Measurements from ENCODE around the gene FUBP1. TPM values are rescaled to one million over a fixed set of nuclear protein-coding genes. Genes with fewer than 3 reads are reported as not detected.
"Not testable (repeated sequence)": the region's sequence is repeated elsewhere in the genome, so short reads cannot be mapped to it uniquely, and the experiment has no call there.

Gene FUBP1, protein sequence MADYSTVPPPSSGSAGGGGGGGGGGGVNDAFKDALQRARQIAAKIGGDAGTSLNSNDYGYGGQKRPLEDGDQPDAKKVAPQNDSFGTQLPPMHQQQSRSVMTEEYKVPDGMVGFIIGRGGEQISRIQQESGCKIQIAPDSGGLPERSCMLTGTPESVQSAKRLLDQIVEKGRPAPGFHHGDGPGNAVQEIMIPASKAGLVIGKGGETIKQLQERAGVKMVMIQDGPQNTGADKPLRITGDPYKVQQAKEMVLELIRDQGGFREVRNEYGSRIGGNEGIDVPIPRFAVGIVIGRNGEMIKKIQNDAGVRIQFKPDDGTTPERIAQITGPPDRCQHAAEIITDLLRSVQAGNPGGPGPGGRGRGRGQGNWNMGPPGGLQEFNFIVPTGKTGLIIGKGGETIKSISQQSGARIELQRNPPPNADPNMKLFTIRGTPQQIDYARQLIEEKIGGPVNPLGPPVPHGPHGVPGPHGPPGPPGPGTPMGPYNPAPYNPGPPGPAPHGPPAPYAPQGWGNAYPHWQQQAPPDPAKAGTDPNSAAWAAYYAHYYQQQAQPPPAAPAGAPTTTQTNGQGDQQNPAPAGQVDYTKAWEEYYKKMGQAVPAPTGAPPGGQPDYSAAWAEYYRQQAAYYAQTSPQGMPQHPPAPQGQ
- 262 and 269 TPM in 2 replicates for total RNA-seq

DNA sequence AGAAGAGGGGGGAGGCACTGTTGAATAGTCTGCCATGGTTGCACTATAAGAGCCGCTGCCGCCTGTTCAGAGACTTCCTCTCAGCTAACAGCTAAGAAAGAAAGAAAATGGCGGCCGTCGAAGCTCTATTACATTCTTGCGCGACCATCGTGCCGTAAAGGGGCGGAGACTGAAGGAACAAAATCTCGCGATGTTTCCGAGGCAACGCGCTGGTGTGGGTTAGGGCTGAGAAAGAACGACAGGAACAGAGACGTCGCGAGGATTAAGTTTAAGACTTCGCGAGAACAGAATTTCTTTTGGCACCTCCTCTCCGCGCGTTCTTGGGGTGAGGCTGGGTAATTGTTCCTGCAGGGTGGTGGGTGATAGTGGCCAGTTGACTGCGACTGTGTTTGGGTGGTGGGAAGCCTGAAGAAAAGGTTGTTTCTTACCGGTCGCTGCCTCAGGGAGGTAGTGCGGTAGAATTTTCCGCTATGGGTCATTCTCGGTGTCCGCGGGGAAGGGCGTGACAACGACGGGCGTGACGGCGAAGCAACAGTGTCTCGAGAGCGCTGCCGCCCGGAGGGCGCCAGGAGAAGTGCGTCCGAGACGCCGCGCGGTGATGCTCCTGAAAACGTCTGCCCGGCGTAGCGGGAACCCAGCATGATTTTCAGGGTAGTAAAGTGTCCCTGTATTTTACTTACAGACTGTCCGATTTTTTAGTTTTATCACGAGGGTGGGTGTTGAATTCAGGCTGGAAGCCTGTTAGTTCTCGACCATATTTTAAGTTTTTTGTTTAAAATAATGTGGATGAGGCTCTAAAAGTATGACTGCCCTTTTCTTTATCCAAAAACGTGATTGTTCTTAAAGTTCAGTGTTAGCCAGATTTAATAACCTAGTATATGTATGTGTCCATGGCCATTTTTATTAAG is at the start of gene FUBP1:
Gene FUBP1 (minus strand): TSS at position 104 of the 908 bp plus-strand sequence. CDS start 68 bp downstream, at position 36.
- Mint-ChIP-seq H3K4me3 (ENCODE audit: low read depth) (no peak within 1 kb of the TSS), H3K36me3 (ENCODE audit: low read depth) (peaks cover 42% of the 10 kb centered on the region), H3K4me1 (ENCODE audit: low read depth) (peaks cover 43% of the 10 kb centered on the region), H3K27me3 (ENCODE audit: low read depth) (no peaks in the 10 kb centered on the region), H3K9me3 (no peaks in the 10 kb centered on the region), H3K27ac (no peak within 1 kb of the TSS)
- intact Hi-C loops (cut with micrococcal nuclease): loop anchor here (1.0 to 10.0 kb wide), 6 partner anchors 18 to 646 kb away; partner anchors contain the start of genes DNAJB4, IFI44L and USP33
- DNase-seq (ENCODE audit: low spot score): peak; percentile 95

DNA sequence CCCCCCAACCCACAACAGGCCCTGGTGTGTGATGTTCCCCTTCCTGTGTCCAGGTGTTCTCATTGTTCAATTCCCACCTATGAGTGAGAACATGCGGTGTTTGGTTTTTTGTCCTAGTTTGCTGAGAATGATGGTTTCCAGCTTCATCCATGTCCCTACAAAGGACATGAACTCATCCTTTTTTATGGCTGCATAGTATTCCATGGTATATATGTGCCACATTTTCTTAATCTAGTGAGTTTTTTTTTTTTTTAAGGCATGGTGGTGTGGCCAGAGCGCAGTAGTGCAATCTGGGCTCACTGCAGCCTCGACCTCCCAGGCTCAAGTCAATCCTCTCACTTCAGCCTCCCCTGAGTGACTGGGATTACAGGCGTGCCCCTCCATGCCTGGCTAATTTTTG is 42.3 kb upstream of the FUBP1 start:
- H3K4me1 Mint-ChIP-seq (ENCODE audit: low read depth); intact Hi-C loops (cut with micrococcal nuclease); H3K27me3 Mint-ChIP-seq (ENCODE audit: low read depth); H3K27ac Mint-ChIP-seq; H3K36me3 Mint-ChIP-seq (ENCODE audit: low read depth); DNase-seq (ENCODE audit: low spot score); H3K9me3 Mint-ChIP-seq; H3K4me3 Mint-ChIP-seq (ENCODE audit: low read depth): not testable (repeated sequence)

DNA sequence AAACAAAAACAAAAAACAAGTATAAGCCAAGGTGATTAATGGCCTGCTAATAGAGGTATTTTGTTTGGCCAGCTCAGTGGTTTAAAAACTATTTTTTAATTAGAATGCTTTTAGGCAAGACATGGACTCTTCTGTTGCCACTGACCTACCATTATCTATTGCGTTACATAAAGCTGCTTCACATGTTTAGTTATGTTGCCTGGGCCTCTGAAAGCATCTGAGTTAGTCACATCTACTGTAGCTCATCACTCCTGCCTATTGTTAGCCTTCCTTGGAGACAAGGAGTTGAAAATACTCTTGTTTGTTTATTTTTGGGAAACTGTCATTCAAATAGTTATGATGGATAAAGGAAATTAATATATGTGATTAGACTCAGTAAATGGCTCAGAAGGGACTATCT is 40.2 kb upstream of the FUBP1 start:
- DNase-seq (ENCODE audit: low spot score): no peak
- Mint-ChIP-seq H3K4me3 (ENCODE audit: low read depth) (no peak overlapping the region), H3K36me3 (ENCODE audit: low read depth) (peaks cover 13% of the 10 kb centered on the region), H3K9me3 (no peaks in the 10 kb centered on the region), H3K27me3 (ENCODE audit: low read depth) (no peaks in the 10 kb centered on the region), H3K4me1 (ENCODE audit: low read depth) (no peaks in the 10 kb centered on the region), H3K27ac (no peak overlapping the region)
- intact Hi-C loops (cut with micrococcal nuclease): no loop called here

DNA sequence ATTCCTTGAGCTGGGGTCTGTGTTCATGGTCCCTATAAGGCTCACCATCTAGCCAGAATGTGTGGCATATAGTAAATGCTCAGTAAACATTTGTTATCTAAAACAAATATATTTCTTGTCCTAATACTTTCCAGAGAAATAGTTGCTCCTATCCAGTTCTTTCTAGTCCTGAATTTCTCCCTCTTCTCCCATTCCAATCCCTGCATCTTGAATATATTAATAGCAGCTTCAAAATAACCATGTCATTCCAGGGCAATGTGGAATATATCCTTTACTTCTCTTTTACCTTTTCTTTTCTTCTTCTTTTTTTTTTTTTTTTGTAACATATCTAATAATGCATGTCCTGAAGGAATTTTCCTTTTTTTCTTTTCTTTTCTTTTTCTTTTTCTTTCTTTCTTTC is 36.3 kb upstream of the FUBP1 start:
- no peak for DNase-seq (ENCODE audit: low spot score)
- Mint-ChIP-seq H3K27me3 (ENCODE audit: low read depth) (no peaks in the 10 kb centered on the region), H3K4me3 (ENCODE audit: low read depth) (no peak overlapping the region), H3K9me3 (no peaks in the 10 kb centered on the region), H3K4me1 (ENCODE audit: low read depth) (peaks cover 2% of the 10 kb centered on the region), H3K36me3 (ENCODE audit: low read depth) (peaks cover 19% of the 10 kb centered on the region), H3K27ac (no peak overlapping the region)
- intact Hi-C loops (cut with micrococcal nuclease): no loop called here

DNA sequence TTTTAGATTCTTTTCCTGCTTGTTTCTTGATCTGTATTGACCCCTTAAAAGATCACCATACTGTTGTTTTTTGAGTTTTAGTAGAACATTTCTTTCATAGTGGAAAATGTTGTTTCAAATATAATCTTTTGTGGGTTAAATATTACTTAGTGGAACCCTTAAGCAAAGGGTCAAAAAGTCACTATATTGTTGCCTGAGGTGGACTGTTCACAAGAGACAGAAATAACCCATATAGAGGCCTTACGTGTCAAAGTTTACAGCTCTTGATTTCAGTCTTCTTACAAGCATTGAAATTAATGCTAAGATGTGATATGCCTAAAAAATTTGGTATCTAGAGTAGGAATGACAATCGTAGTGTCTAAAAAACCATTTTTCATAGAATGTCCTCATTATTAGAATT is 32.2 kb upstream of the FUBP1 start:
- DNase-seq (ENCODE audit: low spot score): no peak
- Mint-ChIP-seq H3K27ac (no peak overlapping the region), H3K27me3 (ENCODE audit: low read depth) (no peaks in the 10 kb centered on the region), H3K4me3 (ENCODE audit: low read depth) (no peak overlapping the region), H3K4me1 (ENCODE audit: low read depth) (peaks cover 22% of the 10 kb centered on the region), H3K9me3 (no peaks in the 10 kb centered on the region), H3K36me3 (ENCODE audit: low read depth) (peaks cover 15% of the 10 kb centered on the region)
- intact Hi-C loops (cut with micrococcal nuclease): no loop called here

DNA sequence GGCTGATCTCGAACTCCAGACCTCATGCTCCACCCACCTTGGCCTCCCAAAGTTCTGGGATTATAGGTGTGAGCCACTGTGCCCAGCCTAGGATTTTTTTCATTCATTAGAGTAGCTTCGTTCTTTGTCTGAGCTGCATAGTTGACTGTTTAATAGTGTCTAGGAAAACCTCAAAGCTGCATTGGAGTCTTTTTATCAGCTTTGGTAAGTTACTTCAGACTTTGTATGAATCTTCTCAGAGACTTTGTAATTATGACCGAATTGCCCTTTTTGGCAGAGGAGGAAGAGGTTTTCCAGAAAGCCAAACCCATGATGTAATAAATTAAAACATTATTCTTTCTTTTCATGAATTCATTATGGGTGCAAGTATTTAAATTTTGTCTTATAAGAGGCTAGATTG is 31.0 kb upstream of the FUBP1 start:
- Mint-ChIP-seq H3K4me1 (ENCODE audit: low read depth) (peaks cover 26% of the 10 kb centered on the region), H3K27ac (no peak overlapping the region), H3K4me3 (ENCODE audit: low read depth) (no peak overlapping the region), H3K9me3 (no peaks in the 10 kb centered on the region), H3K27me3 (ENCODE audit: low read depth) (no peaks in the 10 kb centered on the region), H3K36me3 (ENCODE audit: low read depth) (peaks cover 11% of the 10 kb centered on the region)
- intact Hi-C loops (cut with micrococcal nuclease): loop anchor here (10.0 kb wide), 1 partner anchor 615 kb away; the partner anchor contains the start of gene IFI44L
- no peak for DNase-seq (ENCODE audit: low spot score)

DNA sequence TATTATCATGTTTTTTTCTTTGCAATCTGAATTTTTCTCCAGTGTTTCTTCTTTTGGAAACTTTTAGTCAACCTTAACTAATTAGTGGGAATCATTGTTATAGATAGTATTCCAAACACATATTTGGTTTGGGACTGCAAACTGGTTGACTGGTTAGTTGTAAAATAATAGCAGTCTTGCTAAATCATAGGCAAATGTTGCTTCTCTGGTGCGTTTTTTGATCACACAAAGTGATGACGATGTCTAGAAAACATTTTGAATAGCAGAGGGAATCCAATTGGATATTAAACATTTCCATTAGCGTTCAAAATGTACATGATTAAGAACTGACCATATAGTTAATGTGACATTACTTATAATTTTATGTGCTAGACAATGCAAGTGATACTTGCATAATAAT is 30.4 kb upstream of the FUBP1 start:
- peaks cover 8% of the 10 kb centered on the region for H3K36me3 Mint-ChIP-seq (ENCODE audit: low read depth)
- no peaks in the 10 kb centered on the region for H3K27me3 Mint-ChIP-seq (ENCODE audit: low read depth)
- no peak overlapping the region for H3K4me3 Mint-ChIP-seq (ENCODE audit: low read depth)
- intact Hi-C loops (cut with micrococcal nuclease): loop anchor here (10.0 kb wide), 1 partner anchor 616 kb away; the partner anchor contains the start of gene IFI44L
- no peak overlapping the region for H3K27ac Mint-ChIP-seq
- DNase-seq (ENCODE audit: low spot score): no peak
- peaks cover 29% of the 10 kb centered on the region for H3K4me1 Mint-ChIP-seq (ENCODE audit: low read depth)
- H3K9me3 Mint-ChIP-seq: no peaks in the 10 kb centered on the region

DNA sequence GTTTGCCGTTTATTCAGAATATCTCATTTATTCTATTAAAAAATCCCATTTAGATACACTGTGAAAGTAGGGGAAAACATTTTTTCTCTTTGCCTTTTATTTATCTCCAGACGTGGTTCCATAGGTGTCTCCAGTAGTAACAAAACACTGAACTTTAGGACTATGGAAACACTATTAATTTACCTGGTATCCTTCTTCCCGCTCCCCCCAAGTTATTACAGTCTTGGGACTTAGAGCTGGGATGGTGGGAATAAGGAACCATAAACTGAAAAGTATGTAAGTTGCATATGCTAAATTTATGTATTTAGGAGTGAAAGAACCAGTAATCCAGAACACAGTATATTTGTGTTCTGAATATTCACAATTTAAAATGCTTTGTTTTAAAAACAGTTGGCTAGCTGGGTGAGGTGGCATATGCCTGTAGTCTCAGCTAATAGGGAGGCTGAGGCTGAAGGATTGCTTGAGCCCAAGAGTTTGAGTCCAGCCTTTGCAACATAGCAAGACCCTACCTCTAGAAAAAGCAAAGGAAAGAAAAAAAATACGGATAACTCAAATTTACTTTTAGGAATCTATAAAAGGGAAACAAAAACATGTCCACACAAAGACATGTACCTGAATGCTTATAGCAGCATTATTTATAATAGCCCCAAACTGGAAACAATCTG is 28.9 kb upstream of the FUBP1 start:
- Mint-ChIP-seq H3K4me3 (ENCODE audit: low read depth) (no peak overlapping the region), H3K27me3 (ENCODE audit: low read depth) (no peaks in the 10 kb centered on the region), H3K36me3 (ENCODE audit: low read depth) (peaks cover under 1% of the 10 kb centered on the region), H3K4me1 (ENCODE audit: low read depth) (peaks cover 36% of the 10 kb centered on the region), H3K27ac (no peak overlapping the region), H3K9me3 (no peaks in the 10 kb centered on the region)
- intact Hi-C loops (cut with micrococcal nuclease): loop anchor here (10.0 kb wide), 1 partner anchor 617 kb away; the partner anchor contains the start of gene IFI44L
- DNase-seq (ENCODE audit: low spot score): no peak

DNA sequence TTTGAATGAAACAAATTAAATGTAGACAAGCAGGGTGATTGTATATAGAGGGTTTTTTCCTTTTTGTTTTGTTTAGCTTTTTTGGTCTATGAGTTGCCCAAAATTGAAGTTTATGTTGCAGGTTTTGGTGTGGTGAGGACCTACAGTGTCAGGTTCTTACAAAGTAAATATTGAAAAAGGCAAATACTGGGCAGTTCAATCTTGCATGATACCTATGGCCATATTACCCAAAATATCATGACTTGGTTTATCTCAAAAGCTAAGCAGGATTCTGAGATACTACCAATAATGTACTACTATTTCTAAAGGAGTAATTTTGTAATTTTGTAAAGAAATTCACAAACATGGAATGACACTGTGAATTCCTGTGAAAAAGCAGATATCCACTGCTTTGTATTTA is 27.6 kb upstream of the FUBP1 start:
- H3K9me3 Mint-ChIP-seq: no peaks in the 10 kb centered on the region
- peak overlapping the region; percentile 94 for H3K4me3 Mint-ChIP-seq (ENCODE audit: low read depth)
- DNase-seq (ENCODE audit: low spot score): no peak
- no peaks in the 10 kb centered on the region for H3K36me3 Mint-ChIP-seq (ENCODE audit: low read depth)
- intact Hi-C loops (cut with micrococcal nuclease): loop anchor here (10.0 kb wide), 1 partner anchor 618 kb away; the partner anchor contains the start of gene IFI44L
- peaks cover 36% of the 10 kb centered on the region for H3K4me1 Mint-ChIP-seq (ENCODE audit: low read depth)
- no peak overlapping the region for H3K27ac Mint-ChIP-seq
- no peaks in the 10 kb centered on the region for H3K27me3 Mint-ChIP-seq (ENCODE audit: low read depth)

DNA sequence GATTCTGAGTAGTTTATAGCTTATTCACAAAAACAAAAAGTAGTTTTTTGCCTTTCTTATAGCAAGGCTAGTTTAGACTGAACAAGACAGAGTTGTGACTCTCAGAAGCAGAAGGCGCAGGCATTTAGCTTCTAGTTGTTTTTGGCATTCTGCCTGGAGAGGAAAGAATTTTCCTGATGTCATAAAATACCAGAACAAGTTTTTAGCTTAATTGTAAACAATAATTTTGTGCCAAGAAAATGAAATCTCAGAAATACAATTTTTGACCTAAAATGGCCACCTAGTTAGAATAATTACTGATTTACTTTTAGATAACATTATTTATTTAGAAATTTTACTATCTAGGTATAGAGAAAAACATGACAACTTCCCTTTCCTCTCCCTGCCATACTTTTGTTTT is 26.9 kb upstream of the FUBP1 start:
- DNase-seq (ENCODE audit: low spot score): no peak
- Mint-ChIP-seq H3K27ac (no peak overlapping the region), H3K4me1 (ENCODE audit: low read depth) (peaks cover 36% of the 10 kb centered on the region), H3K27me3 (ENCODE audit: low read depth) (no peaks in the 10 kb centered on the region), H3K4me3 (ENCODE audit: low read depth) (peak overlapping the region; percentile 94), H3K9me3 (no peaks in the 10 kb centered on the region), H3K36me3 (ENCODE audit: low read depth) (no peaks in the 10 kb centered on the region)
- intact Hi-C loops (cut with micrococcal nuclease): loop anchor here (2.0 to 10.0 kb wide), 4 partner anchors 35 to 619 kb away; partner anchors contain the start of genes IFI44L and ZZZ3

DNA sequence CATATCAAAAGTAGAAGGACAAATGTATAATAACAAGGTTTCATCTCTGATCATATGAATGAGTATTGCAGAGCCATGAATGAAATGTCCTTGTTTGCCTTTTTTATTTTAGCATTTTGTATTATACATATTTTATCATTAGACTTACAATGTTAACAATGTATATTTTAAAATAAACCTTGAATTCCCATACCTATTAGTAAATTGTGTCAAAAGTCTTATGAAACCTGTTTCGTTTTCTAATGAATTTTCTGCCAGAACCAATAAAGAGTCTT is 26.5 kb upstream of the FUBP1 start:
- Mint-ChIP-seq H3K9me3 (no peaks in the 10 kb centered on the region), H3K27me3 (ENCODE audit: low read depth) (no peaks in the 10 kb centered on the region), H3K4me1 (ENCODE audit: low read depth) (peaks cover 35% of the 10 kb centered on the region), H3K36me3 (ENCODE audit: low read depth) (no peaks in the 10 kb centered on the region), H3K4me3 (ENCODE audit: low read depth) (peak overlapping the region; percentile 94), H3K27ac (peak overlapping the region; percentile 98)
- intact Hi-C loops (cut with micrococcal nuclease): loop anchor here (2.0 to 10.0 kb wide), 4 partner anchors 35 to 619 kb away; partner anchors contain the start of genes IFI44L and ZZZ3
- DNase-seq (ENCODE audit: low spot score): no peak

Measured in activated T-helper 2 cell treated with anti-CD3 and anti-CD28 coated beads, Interferon-gamma antibody, Interleukin-2, Interleukin-4, amounts not matched to agents 10 μg/mL and 5 μg/mL and 100 μg/mL, durations not matched to agents 14 hours and 24 hours and 36 hours (primary cell).